ENCODE results near the gene PTGES2.

DNA sequence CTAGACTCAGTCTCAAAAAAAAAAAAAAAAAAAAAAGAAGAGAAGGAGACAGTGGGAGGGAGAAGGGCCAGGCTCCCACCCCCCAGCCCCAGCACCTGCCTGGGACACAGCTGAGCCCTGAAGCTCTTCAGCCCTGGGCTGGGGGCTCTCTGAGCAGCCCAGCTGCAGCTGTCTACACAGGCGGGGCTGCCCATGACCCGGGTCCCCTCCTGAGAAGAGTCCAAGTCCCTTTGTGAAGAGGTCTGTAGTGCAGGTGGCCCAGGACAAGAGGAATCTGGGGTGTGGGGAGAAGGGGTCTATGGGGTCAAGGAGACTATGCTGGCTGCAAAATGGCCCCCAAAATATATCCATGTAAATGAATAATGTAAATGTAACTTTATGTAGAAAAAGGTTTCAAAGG, 15.1 kb upstream of the PTGES2 start:
- TF ChIP-seq, protein P1, sequence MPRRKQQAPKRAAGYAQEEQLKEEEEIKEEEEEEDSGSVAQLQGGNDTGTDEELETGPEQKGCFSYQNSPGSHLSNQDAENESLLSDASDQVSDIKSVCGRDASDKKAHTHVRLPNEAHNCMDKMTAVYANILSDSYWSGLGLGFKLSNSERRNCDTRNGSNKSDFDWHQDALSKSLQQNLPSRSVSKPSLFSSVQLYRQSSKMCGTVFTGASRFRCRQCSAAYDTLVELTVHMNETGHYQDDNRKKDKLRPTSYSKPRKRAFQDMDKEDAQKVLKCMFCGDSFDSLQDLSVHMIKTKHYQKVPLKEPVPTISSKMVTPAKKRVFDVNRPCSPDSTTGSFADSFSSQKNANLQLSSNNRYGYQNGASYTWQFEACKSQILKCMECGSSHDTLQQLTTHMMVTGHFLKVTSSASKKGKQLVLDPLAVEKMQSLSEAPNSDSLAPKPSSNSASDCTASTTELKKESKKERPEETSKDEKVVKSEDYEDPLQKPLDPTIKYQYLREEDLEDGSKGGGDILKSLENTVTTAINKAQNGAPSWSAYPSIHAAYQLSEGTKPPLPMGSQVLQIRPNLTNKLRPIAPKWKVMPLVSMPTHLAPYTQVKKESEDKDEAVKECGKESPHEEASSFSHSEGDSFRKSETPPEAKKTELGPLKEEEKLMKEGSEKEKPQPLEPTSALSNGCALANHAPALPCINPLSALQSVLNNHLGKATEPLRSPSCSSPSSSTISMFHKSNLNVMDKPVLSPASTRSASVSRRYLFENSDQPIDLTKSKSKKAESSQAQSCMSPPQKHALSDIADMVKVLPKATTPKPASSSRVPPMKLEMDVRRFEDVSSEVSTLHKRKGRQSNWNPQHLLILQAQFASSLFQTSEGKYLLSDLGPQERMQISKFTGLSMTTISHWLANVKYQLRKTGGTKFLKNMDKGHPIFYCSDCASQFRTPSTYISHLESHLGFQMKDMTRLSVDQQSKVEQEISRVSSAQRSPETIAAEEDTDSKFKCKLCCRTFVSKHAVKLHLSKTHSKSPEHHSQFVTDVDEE (CRISPR knock-in tag; IDR thresholded peaks at IDR 0.05) = no peak
- TF ChIP-seq OSR1 (CRISPR knock-in tag; IDR thresholded peaks at IDR 0.05) (no peak), ARNTL (CRISPR knock-in tag; IDR thresholded peaks at IDR 0.05; ENCODE audit: borderline replicate concordance, low read depth) (no peak), ZNF8 (CRISPR knock-in tag; IDR thresholded peaks at IDR 0.05) (no peak), PPARA (CRISPR knock-in tag; IDR thresholded peaks at IDR 0.05; ENCODE audit: borderline replicate concordance) (no peak), ZC3H10 (CRISPR knock-in tag; IDR thresholded peaks at IDR 0.05) (no peak), SNAI2 (CRISPR knock-in tag; IDR thresholded peaks at IDR 0.05) (no peak), BACH2 (CRISPR knock-in tag; IDR thresholded peaks at IDR 0.05; ENCODE audit: borderline replicate concordance) (no peak)

Data from SK-N-SH treated with all-trans-retinoic acid at 6 μM for 48 hours (cell line).